Uterus (tissue), 4 donors: ENCODE results near the gene MOV10. TPM values are rescaled to one million over a fixed set of nuclear protein-coding genes. Genes with fewer than 3 reads are reported as not detected.

Experiments
- DNase-seq, 2 donors: peaks; one replicate each; pipeline ENCODE4 v3.0.0-alpha.2; 2019 to 2020
- H3K27ac ChIP-seq, 2 donors: fragments of 200-600 bp; sonication (generic); 1 replicate in 1 of 2; 2 replicates in 1 of 2; pipeline ENCODE4 v1.5.1; 2016 to 2018
- H3K27me3 ChIP-seq, 2 donors: fragments of 200-600 bp; sonication (generic); one replicate each; pipeline ENCODE4 v1.5.1; 2018 to 2019; ENCODE audit warnings: control low read depth in 1 of 2
- H3K36me3 ChIP-seq, 2 donors: fragments of 200-600 bp; sonication (generic); one replicate each; pipeline ENCODE4 v1.5.1; 2019; ENCODE audit warnings: control low read depth in 1 of 2
- H3K4me1 ChIP-seq, 2 donors: fragments of 200-600 bp; sonication (generic); one replicate each; pipeline ENCODE4 v1.5.1; 2018 to 2019; ENCODE audit warnings: control low read depth in 1 of 2
- H3K4me3 ChIP-seq, 2 donors: fragments of 200-600 bp; sonication (generic); 1 replicate in 1 of 2; 2 replicates in 1 of 2; pipeline ENCODE4 v1.5.1; 2018 to 2019; ENCODE audit warnings: mild to moderate bottlenecking in 1 of 2
- H3K9me3 ChIP-seq, 2 donors: fragments of 200-600 bp; sonication (generic); one replicate each; pipeline ENCODE4 v1.5.1; 2019; ENCODE audit warnings: control low read depth in 1 of 2
- POLR2A ChIP-seq, 2 donors: fragments of 450-650 bp; IDR thresholded peaks; one replicate each; pipeline ENCODE4 v1.6.1; 2016; ENCODE audit warnings: antibody characterized with exemption in 2 of 2, mild to moderate bottlenecking in 1 of 2, moderate library complexity in 1 of 2
- intact Hi-C: fragments of 100-400 bp; cut with DNase I; formaldehyde crosslinking; loops from one replicate; pipeline ENCODE4 v1.15.1; 2023; ENCODE audit warnings: low total_unique reads
- total RNA-seq, 4 donors: library from RNA; depleted of rRNA in 3 of 4; stranded (reverse); fragments of >200 nt in 3 of 4; gene quantifications; one replicate each; pipeline versions ENCODE4 v1.1.0 to v1.2.4, GENCODE V29; 2014 to 2023
- TF ChIP-seq, protein P1 (sequence below), 4 experiments: fragments of 200-600 bp in 2 of 4; fragments of 450-650 bp in 2 of 4; sonication (generic) in 2 of 4; IDR thresholded peaks; one replicate each; pipeline ENCODE4 v1.5.1; 2016 to 2019; ENCODE audit warnings: antibody characterized with exemption in 4 of 4, mild to moderate bottlenecking in 2 of 4, moderate library complexity in 1 of 4
- donor health status: DM: yes; HTN: yes; CAD: no.

The MOV10 gene
- total RNA-seq, 4 donors from 2014 or later = 10.3 to 91.9 (median 55.5) TPM

DNA sequence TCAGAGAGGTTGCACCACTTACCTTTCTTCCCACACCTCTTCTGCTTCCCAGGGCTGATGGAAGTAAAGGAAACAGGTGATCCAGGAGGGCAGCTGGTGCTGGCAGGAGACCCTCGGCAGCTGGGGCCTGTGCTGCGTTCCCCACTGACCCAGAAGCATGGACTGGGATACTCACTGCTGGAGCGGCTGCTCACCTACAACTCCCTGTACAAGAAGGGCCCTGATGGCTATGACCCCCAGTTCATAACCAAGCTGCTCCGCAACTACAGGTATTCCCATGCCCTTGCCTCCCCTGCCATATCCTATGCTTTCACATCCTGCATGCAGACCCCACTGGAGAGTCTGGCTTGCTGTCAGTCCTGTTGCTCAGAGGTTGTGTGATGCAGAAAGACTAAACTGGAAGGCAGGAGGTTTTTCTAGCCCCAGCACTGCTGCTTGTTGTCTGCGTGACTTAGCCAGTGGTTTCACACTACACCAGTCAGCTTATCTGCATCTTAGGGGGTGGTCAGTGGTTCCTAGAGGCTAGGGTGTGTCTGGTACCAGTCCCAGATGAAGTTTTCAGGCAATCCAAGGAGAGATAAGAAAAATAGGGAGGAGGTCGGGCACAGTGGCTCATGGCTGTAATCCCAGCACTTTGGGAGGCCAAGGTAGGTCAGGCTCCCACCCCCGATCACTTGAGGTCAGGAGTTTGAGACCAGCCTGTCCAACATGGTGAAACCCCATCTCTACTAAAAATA, 22.3 kb downstream of the MOV10 start:
- Histone ChIP-seq H3K27me3 (no peaks in the 10 kb centered on the region), H3K4me3 (no peak overlapping the region), H3K36me3 (no peaks in the 10 kb centered on the region), H3K27ac (peak overlapping the region; percentile 97), H3K4me1 (peaks cover 27% of the 10 kb centered on the region in 2 donors), H3K9me3 (no peaks in the 10 kb centered on the region)
- TF ChIP-seq POLR2A (IDR thresholded peaks at IDR 0.05) = no peak
- TF ChIP-seq, protein P1, sequence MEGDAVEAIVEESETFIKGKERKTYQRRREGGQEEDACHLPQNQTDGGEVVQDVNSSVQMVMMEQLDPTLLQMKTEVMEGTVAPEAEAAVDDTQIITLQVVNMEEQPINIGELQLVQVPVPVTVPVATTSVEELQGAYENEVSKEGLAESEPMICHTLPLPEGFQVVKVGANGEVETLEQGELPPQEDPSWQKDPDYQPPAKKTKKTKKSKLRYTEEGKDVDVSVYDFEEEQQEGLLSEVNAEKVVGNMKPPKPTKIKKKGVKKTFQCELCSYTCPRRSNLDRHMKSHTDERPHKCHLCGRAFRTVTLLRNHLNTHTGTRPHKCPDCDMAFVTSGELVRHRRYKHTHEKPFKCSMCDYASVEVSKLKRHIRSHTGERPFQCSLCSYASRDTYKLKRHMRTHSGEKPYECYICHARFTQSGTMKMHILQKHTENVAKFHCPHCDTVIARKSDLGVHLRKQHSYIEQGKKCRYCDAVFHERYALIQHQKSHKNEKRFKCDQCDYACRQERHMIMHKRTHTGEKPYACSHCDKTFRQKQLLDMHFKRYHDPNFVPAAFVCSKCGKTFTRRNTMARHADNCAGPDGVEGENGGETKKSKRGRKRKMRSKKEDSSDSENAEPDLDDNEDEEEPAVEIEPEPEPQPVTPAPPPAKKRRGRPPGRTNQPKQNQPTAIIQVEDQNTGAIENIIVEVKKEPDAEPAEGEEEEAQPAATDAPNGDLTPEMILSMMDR (IDR thresholded peaks at IDR 0.05) = no peak
- DNase-seq = no peak
- intact Hi-C loops = no loop called here

DNA sequence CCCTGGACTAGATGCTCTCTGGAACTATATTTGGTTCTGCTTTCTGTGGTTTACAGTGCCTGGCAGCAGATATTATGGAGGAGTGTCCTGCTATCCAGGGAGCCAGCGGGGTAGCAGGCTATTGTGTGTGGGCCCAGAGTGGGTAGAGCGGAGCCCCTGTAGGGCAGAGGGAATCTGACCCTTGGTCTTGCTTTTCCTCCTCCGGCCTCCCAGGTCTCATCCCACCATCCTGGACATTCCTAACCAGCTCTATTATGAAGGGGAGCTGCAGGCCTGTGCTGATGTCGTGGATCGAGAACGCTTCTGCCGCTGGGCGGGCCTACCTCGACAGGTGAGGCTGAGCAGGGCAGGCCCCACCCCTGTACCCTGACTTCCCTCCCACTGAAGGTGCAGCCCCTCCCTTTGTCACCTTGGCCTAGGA, 23.3 kb downstream of the MOV10 start:
- peak overlapping the region; percentile 97 for H3K27ac ChIP-seq
- H3K27me3 ChIP-seq = no peaks in the 10 kb centered on the region
- no peak overlapping the region for H3K4me3 ChIP-seq
- TF ChIP-seq, protein P1 (IDR thresholded peaks at IDR 0.05) = no peak
- TF ChIP-seq POLR2A (IDR thresholded peaks at IDR 0.05) = no peak
- H3K9me3 ChIP-seq = no peaks in the 10 kb centered on the region
- no peaks in the 10 kb centered on the region for H3K36me3 ChIP-seq
- DNase-seq = no peak
- peaks cover 27 to 36% of the 10 kb centered on the region in 2 donors for H3K4me1 ChIP-seq
- intact Hi-C loops = no loop called here

DNA sequence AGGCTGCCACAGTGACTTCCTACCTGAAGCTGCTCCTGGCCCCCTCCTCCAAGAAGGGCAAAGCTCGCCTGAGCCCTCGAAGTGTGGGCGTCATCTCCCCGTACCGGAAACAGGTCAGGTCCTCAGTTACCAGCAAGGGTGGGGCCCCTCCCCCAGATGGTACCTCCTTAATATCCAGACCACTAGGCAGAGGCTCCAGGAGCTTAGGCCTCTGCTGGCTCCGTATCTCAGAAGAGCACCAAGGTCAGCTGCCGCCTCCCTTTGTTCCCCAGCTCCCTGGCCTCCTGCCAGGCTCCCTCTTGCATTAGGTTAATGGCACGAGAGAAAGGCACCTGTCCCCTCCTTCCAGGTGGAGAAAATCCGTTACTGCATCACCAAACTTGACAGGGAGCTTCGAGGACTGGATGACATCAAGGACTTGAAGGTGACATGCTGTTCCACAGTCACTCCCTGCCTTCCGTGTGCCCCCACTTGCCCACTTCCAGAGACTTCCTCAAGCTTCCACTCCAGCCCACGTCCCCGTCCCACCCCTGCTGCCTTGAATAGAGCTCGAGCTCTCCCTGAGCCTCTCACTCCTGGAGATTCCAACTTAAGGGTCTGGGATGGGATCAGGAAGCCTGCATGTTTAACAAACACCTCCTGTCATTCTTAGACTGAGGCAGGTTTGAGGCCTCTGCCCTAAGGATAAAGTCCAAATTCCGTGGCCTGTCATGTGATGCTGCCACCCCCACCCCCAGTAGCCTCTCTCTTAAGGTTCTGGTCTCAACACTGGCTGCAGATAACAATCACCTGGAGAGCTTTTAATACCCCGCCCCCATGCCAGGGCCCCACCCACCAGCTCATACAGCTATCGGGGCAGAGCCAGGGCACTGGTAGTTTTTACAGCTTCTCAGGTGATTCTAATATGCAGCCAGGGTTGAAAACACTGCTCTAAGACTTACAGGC, 24.2 kb downstream of the MOV10 start:
- Histone ChIP-seq H3K9me3 (no peaks in the 10 kb centered on the region), H3K4me1 (peaks cover 27 to 36% of the 10 kb centered on the region in 2 donors), H3K36me3 (no peaks in the 10 kb centered on the region), H3K4me3 (no peak overlapping the region), H3K27me3 (no peaks in the 10 kb centered on the region), H3K27ac (peak overlapping the region; percentile 97)
- peak; percentile 40 to 56 for DNase-seq
- intact Hi-C loops = no loop called here
- TF ChIP-seq, protein P1 (IDR thresholded peaks at IDR 0.05) = no peak
- no peak for TF ChIP-seq POLR2A (IDR thresholded peaks at IDR 0.05)

DNA sequence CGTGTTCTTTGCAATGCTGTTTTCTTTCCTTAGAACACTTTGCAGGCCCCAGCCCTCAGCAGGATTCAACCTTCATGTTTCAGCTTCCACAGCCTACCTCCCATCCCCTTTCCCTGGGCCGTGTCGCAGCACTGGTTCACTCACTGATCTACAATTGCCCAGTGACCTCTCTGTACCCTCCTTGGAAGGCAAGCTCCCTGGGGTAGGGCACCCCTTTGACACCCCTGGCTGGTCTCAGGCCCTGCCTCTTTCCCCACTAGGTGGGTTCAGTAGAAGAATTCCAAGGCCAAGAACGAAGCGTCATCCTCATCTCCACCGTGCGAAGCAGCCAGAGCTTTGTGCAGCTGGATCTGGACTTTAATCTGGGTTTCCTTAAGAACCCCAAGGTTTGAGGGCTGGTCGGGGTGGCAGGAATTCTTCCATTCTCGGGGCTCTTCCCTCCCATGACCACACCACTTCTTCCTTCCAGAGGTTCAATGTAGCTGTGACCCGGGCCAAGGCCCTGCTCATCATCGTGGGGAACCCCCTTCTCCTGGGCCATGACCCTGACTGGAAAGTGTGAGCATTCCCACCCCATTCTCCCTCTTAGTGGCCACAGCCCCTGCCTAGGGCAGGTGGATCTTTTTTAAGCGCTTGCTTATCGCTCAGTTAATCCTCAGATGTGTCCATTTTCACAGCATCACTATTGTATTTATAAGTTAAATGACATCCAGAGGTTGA, 25.1 kb downstream of the MOV10 start:
- no peak overlapping the region for H3K4me3 ChIP-seq
- TF ChIP-seq, protein P1 (IDR thresholded peaks at IDR 0.05) = no peak
- TF ChIP-seq POLR2A (IDR thresholded peaks at IDR 0.05) = no peak
- H3K27ac ChIP-seq = peak overlapping the region; percentile 97
- H3K36me3 ChIP-seq = no peaks in the 10 kb centered on the region
- no peak for DNase-seq
- intact Hi-C loops = loop anchor here (10.0 kb wide), 1 partner anchor 85 kb away; the partner anchor contains the start of genes CAPZA1 and ST7L
- H3K27me3 ChIP-seq = no peaks in the 10 kb centered on the region
- H3K9me3 ChIP-seq = no peaks in the 10 kb centered on the region
- peaks cover 32 to 39% of the 10 kb centered on the region in 2 donors for H3K4me1 ChIP-seq
